ENCODE results near the gene CARM1.

- TF ChIP-seq REST (IDR thresholded peaks at IDR 0.05; ENCODE audit: unreplicated experiment) (no peak), CTCF (conservative IDR thresholded peaks at IDR 0.05; ENCODE audit: low read depth in 2 of 2) (no peak), CREB1 (CRISPR knock-in tag; IDR thresholded peaks at IDR 0.05; ENCODE audit: low read depth) (no peak), EZH2phosphoT487 (IDR thresholded peaks at IDR 0.05; ENCODE audit: unreplicated experiment) (no peak), NANOG (IDR thresholded peaks at IDR 0.05; ENCODE audit: borderline replicate concordance) (no peak), ZNF331 (CRISPR knock-in tag; IDR thresholded peaks at IDR 0.05; ENCODE audit: low read depth) (no peak)
These were observed 41.4 kb upstream of the CARM1 start for GRCh38 chr19:10829967-10830366.
